ENCODE data around the gene GRAMD2B.

GRAMD2B gene

DNA sequence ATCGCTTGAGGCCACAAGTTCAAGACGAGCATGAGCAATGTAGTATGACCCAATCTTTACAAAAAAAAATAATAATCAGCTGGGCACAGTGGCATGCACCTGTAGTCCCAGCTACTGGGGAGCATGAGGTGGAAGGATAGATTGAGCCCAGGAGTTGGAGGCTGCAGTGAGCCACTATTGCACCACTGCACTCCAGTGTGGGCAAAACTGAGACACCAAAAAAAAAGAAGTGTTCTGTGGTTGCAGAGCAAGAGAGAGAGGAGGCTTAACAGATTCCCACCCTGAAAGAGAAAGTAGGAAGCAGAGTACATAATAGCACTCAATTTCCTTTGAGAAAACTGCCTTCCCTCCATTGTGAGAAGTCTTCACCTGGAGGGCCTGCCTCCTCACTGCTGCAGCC is 119.2 kb downstream of the GRAMD2B start:
- DNase-seq (ENCODE audit: low read depth in 2 of 2): no peak

DNA sequence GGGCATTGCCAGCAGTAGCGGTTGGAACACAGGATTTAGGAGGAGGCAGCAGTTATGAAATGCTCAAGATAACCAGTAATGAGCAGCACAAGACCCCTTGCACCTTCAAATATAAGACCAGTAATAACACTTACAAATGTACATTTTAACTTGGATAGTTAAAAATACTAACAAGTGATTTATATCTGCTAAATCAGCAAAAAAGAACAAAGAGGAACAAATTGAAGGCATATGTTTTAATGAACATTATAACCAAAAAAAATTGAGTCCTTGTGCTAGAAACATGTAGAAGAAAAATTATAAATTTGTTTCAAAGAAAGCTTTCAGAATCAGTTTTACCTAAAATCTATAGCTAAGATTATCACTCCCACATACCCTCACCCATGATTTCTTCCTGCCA is 119.8 kb downstream of the GRAMD2B start:
- no peak for DNase-seq (ENCODE audit: low read depth in 2 of 2)

DNA sequence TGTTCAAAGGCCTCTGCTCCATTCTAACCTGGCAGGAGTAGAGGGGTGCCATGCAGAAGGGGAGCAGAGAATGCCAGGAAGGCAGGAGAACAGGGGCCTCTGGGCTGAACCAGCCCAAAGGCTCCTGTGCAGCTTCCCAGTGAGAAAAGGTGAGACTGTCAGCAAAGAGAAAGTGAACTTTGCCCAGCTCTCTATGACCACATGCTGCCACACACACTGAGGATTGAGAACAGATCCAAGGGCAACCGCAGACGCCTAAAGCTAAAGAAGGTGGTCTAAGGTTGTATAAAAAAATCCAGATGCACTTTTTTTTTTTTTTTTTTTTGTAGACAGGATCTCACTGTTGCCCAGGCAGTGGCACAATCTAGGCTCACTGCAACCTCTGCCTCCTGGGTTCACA is 120.5 kb downstream of the GRAMD2B start:
- DNase-seq (ENCODE audit: low read depth in 2 of 2): no peak

Measured in activated CD8-positive, alpha-beta memory T cell treated with anti-CD3 and anti-CD28 coated beads for 4 hours (primary cell).